HG03175 (cell line): ENCODE measurements around the gene RASSF7.
A peak's percentile ranks its signal among the peaks of the same experiment; 100 is the strongest.

Source experiments
- ATAC-seq: cut with Tn5 transposase; IDR thresholded peaks from one replicate; pipeline ENCODE4 v1.9.1; 2021; ENCODE audit warnings: mild to moderate bottlenecking, moderate library complexity; ENCODE audit not compliant: unreplicated experiment

RASSF7 gene

DNA sequence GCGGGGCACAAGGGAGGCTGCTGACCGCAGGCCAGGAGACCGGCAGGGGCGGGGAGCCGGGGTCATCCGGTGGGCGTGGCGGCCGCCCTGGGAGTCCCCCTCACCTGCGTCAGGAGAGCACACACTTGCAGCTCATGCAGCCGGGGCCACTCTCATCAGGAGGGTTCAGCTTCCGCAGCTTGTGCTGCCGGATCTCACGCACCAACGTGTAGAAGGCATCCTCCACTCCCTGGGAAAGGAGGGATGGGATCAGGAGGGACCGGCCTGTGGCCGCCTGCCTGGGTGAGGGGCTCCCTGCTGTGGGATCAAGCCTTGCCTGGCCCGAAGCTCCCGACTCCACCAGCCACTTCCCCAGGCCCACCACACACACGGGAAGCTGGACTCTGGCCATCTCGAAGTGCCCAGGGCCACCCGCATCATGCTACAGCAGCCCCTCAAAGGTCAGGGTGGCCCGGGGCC lies 28.2 kb upstream of the RASSF7 start:
- no peak for ATAC-seq

DNA sequence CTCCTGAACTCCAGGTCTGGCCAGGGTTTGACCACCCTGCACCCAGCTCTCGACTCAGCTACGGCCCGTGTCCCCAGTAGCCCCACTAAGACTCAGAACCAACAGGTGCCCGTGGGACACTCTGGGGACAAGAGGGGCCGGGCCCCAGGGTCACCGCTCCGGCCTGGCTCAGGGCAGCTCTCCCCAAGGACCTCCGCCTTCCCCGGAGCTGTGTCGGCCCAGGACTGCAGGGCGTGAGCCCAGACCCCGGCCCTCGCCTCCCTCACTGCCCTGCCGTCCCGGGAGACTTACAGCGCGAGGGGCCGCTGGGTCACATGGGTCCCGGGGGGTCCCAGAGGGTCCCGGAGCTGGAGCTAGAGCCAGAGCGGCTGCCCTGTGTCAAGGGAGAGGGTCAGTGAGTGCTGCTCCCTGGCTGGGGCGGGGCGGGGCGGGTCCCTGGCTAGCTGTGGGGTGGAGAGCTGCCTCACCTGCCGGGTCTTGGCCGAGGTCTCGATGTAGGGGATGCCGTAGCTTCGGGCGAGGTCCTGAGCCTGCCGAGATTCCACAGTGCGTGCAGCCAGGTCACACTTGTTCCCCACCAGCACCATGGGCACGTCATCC lies 27.7 kb upstream of the RASSF7 start:
- no peak for ATAC-seq

DNA sequence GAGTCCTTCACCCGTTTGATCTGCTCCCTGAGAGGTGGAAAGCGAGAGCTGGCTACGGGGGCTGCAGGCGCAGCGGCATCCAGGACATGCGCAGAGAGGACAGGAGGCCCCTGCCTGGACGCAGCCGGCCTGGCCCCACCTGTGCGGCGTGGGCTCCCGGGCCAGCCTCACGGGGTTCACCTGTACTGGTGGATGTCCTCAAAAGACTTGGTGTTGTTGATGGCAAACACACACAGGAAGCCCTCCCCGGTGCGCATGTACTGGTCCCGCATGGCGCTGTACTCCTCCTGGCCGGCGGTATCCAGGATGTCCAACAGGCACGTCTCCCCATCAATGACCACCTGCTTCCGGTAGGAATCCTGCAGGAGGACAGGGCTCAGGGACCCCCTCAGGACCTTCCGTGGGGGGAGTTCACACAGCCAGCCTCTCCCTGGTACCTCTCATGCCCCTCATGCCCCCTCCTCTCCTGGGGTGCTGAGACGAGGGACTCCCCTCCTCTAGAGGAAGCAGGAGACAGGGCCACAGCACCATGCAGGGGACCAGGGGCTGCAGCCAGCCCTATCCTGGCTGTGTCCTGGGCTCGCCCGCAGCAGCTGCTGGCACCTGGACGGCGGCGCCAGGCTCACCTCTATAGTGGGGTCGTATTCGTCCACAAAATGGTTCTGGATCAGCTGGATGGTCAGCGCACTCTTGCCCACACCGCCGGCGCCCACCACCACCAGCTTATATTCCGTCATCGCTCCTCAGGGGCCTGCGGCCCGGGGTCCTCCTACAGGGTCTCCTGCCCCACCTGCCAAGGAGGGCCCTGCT lies 27.0 kb upstream of the RASSF7 start:
- no peak for ATAC-seq

DNA sequence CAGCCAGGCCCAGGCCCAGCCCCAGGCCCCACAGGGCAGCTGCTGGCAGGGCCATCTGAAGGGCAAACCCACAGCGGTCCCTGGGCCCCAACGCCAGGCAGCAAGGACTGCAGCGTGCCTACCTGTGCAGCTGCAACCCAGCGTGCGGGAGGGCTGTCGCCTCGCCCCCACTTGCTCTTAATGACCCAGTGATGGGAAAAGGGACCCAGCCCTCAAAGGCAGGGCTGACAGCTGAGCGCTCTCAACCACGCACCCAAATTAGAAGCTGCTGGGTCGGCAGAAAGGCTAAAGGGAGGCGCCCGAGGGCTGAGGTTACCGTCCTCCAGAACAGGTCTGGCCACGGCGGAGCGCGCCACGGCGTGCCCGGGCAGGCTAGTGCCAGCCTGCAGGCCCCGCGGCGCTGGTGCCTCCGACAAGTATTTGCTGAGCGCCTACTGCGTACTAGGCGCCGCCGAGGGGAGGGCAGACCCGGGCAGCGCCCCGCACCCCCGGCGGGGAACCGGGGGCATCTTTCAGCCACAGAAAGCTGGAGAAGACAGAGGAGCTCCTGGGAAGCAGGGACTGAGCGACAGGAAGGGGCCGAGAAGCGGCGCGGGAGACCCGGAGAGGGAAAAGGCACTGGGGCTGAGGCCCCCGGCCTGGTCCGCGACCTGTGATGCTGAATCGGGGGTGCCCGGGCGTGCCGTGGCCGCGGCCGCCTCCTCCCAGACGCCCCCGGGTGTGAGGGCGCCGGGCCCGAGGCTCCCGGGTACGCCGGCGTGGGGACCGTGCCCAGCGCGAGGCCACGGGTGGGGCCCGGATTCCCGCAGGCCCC lies 26.2 kb upstream of the RASSF7 start:
- ATAC-seq: no peak

DNA sequence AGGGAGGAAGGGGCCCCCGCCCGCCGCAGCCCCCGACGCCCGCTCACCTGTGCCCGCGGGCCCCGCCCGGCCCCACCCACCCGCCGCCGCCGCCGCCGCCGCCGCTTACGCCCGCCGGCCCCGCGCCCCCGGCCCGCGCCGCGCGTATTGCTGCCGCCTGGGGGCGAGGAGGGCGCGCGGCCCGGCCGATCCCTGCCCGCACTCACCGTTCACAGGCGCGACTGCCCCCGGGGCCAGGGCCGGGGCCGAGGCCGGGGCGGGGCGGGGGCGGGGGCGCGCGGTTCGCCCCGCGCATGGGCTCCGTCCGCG lies 25.6 kb upstream of the RASSF7 start:
- peak; percentile 16 for ATAC-seq

DNA sequence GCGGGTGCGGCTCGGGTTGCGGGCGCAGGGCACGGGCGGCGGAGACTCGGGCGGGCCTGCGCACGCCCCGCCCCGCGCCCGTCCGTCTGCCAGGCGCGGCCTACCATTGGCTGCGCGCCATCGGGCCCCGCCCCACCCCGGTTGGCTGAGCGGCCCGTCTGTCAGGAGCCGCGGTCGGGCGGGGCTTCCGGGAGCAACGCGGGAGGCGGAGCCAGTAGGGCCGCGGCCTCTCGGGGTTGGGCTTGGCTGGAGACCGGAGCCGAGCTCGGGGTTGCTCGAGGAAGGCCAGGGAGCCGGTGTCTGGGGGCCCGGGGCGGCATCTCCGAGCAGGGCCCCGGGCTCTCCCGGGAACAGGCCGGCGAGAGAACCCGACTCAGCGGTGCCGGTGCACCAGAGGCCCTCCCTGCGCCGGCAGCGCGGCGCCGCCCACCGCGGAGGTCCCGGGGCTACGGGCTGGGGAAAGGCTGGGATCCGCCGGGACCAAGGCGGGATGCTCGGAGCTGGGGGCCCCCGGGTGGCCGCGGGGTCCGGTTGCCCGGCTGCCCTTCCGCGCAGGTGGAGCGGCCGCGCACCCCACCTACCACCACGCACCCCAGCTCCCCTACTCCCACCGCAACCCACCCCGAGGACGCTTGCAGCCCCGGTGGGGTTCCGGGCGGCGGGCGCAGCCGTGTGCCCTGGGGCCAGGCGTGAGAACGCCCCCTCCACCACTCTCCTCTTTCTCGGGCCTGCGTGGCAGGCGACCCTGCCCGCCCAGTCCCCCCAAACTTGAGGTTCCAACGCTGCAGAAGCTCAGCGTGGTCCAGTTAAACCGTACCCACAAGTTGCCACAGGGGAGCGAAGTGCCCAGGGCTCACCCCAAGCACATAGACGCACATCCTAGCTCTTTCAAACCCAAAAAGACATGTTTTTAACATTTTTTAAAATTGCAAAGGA lies 25.0 kb upstream of the RASSF7 start, which contains the start of gene HRAS:
Gene HRAS, minus strand, starts transcription at position 58 of the 936 bp plus-strand sequence.
- peak; percentile 75 for ATAC-seq

DNA sequence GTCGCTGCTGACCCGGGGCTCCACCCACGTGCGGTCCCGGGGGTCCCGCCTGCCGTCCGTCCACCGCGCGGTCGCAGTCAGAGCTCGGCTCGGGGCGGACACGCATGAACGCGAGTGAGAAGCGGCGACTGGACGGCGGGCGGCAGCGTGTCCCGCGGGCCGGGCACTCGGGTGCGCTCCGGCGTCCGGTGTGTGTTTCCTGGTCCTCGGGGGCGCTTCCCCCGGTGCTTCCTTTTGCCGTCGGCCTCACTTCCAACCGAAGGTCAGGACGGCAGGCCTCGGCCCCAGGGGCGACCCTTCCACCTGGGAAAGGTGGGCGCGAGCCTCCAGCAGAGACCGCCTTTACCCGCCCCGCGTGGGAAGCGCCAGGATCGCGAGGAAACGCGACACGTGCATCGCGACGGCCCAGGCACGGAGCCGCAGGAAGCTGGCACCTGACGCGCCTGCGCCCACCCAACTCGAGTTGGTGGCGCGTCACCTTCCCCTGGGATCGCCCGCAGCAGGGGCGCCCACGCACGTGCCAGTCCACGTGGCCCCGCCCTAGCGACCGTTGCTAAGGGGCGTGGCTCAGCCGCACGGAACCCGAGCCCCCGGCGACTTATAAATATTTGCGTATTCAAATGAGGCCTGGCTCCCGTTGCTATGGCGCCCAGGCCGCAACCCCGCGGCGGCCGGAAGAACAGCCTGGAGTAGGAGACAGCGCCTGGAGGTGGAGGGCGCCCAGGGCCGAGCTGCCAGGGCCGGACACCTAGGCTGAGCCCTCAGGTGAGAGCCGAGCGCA lies 23.7 kb upstream of the RASSF7 start, which contains the start of gene LRRC56:
Gene LRRC56, plus strand, starts transcription at position 687 of the 781 bp plus-strand sequence. CDS start 3,158 bp downstream, outside the sequence.
- ATAC-seq: peak; percentile 52

DNA sequence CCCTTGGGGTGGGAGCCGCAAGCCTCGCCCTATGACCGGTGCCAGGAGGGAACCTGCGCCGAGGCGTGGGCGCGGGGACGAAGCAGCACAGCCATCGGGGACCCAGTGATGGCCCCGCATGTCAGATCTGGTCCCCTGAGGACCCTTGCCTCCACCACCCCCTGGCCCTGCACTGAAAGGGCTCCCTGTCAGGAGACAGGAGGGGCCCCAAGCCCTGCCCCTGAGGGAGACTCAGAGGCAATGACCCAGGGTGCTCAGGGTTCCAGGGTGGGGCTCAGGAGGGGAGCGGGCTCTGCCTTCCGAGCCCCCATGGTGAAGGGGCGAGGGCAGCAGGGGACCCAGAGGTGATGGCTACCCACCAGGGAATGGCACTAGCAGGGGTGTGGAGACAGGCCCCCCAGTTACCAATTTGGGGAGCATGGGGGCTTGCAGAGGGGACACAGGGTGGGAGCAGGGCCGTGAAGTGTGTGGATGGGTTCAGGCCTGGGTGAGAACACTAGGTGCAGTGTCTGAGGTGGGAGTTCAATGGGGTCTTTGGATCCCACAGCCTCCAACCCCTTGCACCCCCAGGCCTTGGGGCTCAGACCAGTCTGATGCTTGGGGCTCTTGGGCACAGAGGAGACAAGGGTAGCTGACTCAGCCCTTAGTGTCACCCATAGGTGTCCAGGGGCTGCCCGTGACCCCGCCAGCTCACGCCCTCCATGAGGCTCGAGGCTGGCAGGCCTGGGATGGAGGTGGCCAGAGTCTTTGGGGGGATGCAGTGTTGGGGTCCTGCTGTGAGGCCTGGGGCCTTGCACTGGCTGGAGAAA lies 22.9 kb upstream of the RASSF7 start:
- no peak for ATAC-seq

DNA sequence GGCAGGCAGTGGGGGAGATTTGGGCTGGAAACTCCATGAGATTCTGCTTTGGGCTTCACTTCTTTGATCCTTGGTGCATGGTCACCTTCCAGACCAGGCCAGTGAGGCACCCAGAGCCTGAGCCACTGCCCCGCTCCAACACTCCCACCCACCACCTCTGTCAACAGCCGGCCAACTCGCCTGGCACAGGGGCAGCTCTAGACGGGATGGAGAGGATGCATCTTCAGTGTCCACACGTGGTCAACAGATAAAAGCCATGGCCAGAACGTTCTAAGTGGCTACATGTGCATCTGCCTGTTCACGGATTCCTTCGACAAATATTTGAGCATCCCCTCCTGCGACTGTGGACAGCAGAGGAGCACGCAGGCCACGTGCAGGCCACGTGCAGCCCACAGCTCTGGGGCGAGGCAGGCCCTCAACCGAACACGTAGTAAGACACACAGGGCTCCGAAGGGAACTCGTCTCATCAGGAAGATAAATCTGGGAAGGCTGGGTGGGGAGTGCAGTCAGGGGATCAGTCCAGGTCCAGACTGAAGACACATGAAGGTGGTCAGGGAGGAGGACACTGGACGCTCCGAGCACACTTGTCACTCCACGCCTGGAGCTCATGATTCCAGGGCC lies 22.2 kb upstream of the RASSF7 start:
- no peak for ATAC-seq

DNA sequence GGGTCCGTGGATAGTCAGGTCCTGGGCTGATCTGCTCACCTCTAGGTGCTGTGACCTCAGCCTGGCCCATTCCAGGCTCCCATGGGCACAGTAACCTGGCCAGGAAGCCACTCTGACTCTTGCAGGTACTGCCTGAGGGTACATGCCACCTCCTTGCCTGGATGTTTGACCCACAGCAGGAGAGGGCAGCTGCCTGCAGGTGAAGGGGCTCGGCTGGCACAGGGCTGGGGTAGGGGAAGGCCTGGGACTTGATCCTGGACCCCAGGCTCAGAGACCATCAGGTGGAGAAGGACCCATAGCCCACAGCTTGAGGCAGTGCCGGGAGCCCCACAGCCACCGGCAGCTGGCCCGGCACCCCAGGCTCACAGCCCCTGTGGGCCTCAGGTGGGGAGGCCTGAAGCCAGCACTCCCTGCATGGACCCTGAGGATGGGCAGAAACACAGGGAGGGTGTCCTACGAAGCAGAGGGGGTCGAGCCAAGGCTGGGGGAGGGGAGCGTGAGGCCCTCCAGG lies 20.7 kb upstream of the RASSF7 start:
- ATAC-seq: no peak

DNA sequence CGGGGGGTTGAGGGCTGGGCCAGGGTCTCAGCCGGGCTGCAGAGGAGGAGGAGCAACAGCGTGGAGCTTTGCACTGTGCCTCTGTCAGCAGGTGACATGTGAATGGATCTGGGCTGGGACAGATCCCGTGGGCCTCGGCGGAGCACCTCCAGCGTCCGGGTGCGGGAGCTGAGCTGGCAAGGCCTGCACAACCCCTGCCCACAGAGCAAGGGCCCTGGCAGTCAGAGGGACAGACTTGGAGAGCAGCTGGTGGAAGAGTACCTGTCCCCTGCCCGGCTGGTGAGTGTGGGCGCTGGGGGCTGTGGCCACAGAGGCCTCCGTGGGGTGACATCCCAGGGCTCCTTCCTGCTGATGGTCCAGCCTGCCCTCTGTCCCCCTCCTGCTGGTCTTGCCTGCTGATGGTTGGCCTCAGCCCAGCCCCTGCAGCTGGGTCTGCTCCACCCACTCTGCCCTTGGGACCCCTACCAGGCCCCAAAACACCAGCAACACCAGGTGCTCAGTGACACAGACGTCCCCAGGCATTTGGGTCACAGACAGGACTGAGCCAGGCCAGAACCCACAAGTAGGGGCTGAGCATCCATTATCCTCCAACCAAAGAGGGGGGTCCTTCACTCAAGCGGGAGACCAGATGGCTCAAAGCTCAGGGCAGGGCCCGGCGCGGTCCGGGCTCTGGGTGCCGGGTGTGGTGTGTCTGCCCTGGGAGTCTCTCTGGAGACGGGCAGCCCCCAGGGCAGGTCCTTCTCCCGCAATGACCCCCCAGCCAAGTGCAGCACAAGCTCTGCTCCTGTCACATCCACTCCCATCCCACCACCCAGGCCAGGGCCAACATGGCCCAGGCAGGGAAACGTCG lies 20.0 kb upstream of the RASSF7 start:
- ATAC-seq: no peak

DNA sequence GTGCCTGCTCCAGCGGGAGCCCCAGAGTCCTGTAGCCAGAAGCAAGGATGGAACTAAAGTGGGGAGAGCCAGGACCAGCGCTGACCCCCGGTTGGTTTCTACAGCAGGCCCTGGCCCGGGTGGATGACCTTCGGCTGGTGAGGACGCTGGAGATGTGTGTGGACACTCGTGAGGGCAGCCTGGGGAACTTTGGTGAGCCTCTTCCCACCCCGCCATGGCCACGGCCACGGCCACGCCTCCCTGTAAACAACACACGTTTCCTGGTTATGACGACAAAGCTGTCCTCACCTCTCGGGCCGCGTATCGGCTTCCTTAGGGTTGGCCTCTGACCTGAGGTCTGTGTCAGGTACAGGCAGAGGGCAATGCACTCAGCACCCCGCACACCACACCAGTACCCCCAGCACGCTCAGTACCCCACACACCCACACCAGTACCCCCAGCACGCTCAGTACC lies 19.3 kb upstream of the RASSF7 start:
- no peak for ATAC-seq

DNA sequence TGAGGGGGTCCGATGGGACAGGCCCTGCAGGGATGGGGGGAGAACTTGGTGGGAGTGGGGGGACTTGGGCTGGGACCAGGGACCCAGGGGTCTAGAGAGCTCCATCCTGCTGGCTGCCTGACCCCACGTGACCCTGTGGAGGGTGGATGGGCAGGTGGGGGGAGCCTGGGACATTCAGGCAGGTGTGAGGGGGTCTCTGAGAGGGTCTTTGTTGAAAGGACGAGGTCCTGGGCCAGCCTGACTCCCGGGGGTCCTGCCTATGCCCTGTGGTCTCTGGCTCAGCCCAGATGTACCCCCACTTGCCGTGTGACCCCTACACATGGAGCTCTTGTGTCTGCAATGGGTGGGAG lies 16.0 kb upstream of the RASSF7 start:
- ATAC-seq: no peak

DNA sequence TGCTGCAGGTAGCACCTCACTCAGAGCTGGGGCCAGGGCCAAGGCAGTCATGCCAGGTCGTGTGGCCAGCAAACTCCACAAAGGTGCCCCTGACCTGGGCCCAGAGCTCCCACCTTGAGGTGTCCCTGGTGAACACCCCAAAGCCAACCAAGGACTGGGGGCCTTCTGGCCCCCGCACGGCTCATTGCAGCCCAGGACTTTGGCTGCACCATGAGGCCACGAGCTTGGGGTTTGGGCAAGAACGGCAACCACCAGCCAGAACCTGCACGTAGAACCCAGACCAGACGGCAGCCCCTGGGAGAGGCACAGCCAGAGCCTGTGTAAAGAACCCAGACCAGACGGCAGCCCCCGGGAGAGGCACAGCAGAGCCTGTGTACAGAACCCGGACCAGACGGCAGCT lies 15.6 kb upstream of the RASSF7 start:
- ATAC-seq: no peak

DNA sequence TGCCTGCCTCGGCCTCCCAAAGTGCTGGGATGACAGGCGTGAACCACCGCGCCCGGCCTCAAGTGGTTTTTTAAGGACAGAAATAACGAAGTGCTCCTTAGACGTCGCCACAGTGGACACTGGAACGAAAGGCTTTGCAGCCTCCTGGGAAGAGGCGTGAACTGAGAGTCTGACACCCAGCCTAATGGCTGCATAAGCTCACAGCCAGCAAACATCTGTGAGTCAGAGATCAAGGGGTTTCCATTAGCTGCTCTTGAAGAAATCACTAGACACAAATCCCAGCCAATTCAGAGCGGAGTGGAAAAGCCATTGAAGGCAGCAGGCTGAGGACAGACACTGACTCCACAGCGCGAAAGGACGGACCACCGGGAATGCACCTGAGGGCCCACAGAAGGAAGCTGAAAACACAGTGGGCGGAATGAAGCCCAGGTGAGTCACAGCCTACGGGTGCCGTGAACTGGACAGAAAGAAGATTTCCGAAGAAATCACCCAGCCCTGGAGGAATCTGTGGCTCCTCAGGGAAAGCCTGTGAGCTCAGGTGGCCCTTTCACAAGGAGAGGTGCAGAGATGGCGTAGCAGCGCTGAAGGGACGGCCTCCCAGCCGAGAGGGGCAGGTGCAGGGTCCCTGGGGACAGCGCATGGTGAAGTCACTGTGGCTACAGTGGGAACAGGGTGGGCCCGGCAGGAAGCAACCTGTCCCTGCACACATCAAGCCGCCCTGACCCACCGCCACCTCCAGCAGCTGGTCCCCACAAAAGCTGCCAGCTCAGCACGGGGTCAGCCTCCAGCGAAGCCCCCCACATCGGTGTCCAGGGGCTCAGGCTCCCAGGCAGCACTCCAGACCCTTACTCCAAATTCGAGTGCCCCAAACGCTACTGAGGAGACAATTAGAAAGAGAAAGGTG lies 11.8 kb upstream of the RASSF7 start:
- no peak for ATAC-seq

DNA sequence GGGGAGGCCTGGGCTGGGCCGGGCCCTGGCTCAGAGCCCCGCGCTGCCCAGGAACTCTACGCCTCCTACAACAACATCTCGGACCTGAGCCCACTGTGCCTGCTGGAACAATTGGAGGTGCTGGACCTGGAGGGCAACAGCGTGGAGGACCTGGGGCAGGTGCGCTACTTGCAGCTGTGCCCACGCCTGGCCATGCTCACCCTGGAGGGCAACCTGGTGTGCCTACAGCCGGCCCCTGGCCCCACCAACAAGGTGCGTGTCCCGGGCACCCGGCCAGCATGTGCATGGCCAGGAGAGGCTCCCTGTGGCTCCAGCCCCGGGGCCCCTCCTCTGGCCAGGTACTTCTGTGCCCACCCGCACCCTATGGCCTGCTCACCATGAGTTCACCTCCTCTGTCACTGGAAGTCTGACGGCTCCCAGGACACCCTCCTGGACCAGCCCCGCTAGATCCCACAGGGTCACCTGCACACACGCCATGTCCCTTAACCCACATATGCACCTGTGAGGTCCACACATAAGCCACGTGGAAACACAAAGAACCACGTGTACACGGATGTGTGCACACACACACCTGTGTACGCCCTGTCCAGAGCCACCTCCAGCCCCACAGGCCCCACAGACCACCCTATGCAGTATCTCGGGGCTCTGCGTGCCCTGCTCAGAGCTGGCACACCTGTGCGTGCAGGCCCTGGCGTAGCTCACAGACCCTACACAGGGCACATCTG lies 10.6 kb upstream of the RASSF7 start:
- no peak for ATAC-seq
